GM23338 (cell line): Measurements from ENCODE around the gene LMX1B. TPM values are rescaled to one million over a fixed set of nuclear protein-coding genes. Genes with fewer than 3 reads are reported as not detected.
A peak's percentile ranks its signal among the peaks of the same experiment; 100 is the strongest.

Experiments
- ATAC-seq: fragments of 200-7000 bp; cut with Tn5 transposase; 3 replicates; pipeline ENCODE4 v1.9.1; 2020
- DNase-seq: peaks from one replicate; pipeline ENCODE4 v3.0.0-alpha.2; 2015; ENCODE audit warnings: low spot score
- H2AFZ ChIP-seq: fragments of 200-600 bp; sonication (generic); 2 replicates; pipeline ENCODE4 v1.8.0; 2016; ENCODE audit warnings: antibody characterized with exemption, mild to moderate bottlenecking, moderate library complexity
- H3F3A ChIP-seq: fragments of 200-600 bp; sonication (generic); replicated peaks from 2 replicates; pipeline ENCODE4 v1.8.0; 2017; ENCODE audit warnings: antibody characterized with exemption, mixed run types, low read depth
- H3K27ac ChIP-seq: fragments of 200-600 bp; sonication (generic); 2 replicates; pipeline ENCODE4 v1.6.1; 2016; ENCODE audit warnings: low read depth
- H3K27me3 ChIP-seq: fragments of 200-600 bp; sonication (generic); 2 replicates; pipeline ENCODE4 v1.8.0; 2016; ENCODE audit warnings: mild to moderate bottlenecking, mixed run types, moderate library complexity; ENCODE audit not compliant: insufficient read depth
- H3K36me3 ChIP-seq: fragments of 200-600 bp; sonication (generic); 2 replicates; pipeline ENCODE4 v1.8.0; 2016; ENCODE audit warnings: mild to moderate bottlenecking; ENCODE audit not compliant: insufficient read depth
- H3K4me1 ChIP-seq: fragments of 200-600 bp; sonication (generic); 2 replicates; pipeline ENCODE4 v1.8.0; 2016; ENCODE audit warnings: mild to moderate bottlenecking, moderate library complexity; ENCODE audit not compliant: insufficient read depth
- H3K4me2 ChIP-seq: fragments of 200-600 bp; sonication (generic); 2 replicates; pipeline ENCODE4 v1.7.1; 2017; ENCODE audit warnings: mixed run types
- H3K4me3 ChIP-seq: fragments of 200-600 bp; sonication (generic); 2 replicates; pipeline ENCODE4 v1.6.1; 2016; ENCODE audit warnings: mixed run types
- H3K79me2 ChIP-seq: fragments of 200-600 bp; sonication (generic); replicated peaks from 2 replicates; pipeline ENCODE4 v1.8.0; 2017; ENCODE audit warnings: mild to moderate bottlenecking; ENCODE audit not compliant: insufficient read depth
- H3K9me2 ChIP-seq: fragments of 200-600 bp; sonication (generic); 2 replicates; pipeline ENCODE4 v1.8.0; 2017; ENCODE audit not compliant: insufficient read depth
- H4K20me1 ChIP-seq: fragments of 200-600 bp; sonication (generic); replicated peaks from 2 replicates; pipeline ENCODE4 v1.8.0; 2017; ENCODE audit warnings: mild to moderate bottlenecking; ENCODE audit not compliant: insufficient read depth
- H3K27ac Mint-ChIP-seq: 2 replicates; pipeline ENCODE4 v1.8.0; 2020; ENCODE audit warnings: inconsistent platforms, mild to moderate bottlenecking, moderate library complexity, mixed read lengths
- H3K27me3 Mint-ChIP-seq: 3 replicates; pipeline ENCODE4 v1.8.0; 2022; ENCODE audit warnings: low read depth, mild to moderate bottlenecking, moderate library complexity, mixed read lengths, inconsistent platforms; ENCODE audit not compliant: insufficient read depth, poor library complexity
- H3K36me3 Mint-ChIP-seq: 3 replicates; pipeline ENCODE4 v1.8.0; 2021; ENCODE audit warnings: low read depth, mild to moderate bottlenecking, inconsistent platforms, moderate library complexity, mixed read lengths
- H3K4me1 Mint-ChIP-seq: 3 replicates; pipeline ENCODE4 v1.8.0; 2020; ENCODE audit warnings: mild to moderate bottlenecking, inconsistent platforms, mixed read lengths
- H3K4me3 Mint-ChIP-seq: 3 replicates; pipeline ENCODE4 v1.8.0; 2021; ENCODE audit warnings: moderate library complexity, mild to moderate bottlenecking, inconsistent platforms, mixed read lengths
- H3K9me3 Mint-ChIP-seq: 3 replicates; pipeline ENCODE4 v1.8.0; 2020; ENCODE audit warnings: moderate library complexity, mild to moderate bottlenecking, inconsistent platforms, mixed read lengths
- CREB1 ChIP-seq: fragments of 250-450 bp; sonication (Bioruptor Pico); IDR thresholded peaks from 2 replicates; pipeline ENCODE4 v1.5.0; 2020; ENCODE audit warnings: low read depth, mild to moderate bottlenecking, moderate library complexity
- EZH2 ChIP-seq: fragments of 200-600 bp; sonication (generic); IDR thresholded peaks from one replicate; pipeline ENCODE4 v1.8.0; 2017; ENCODE audit warnings: antibody characterized with exemption, mild to moderate bottlenecking, low read depth; ENCODE audit not compliant: unreplicated experiment
- EZH2phosphoT487 ChIP-seq: fragments of 200-600 bp; sonication (generic); IDR thresholded peaks from one replicate; pipeline ENCODE4 v1.8.1; 2018; ENCODE audit warnings: antibody characterized with exemption; ENCODE audit not compliant: unreplicated experiment
- JUNB ChIP-seq: IDR thresholded peaks from one replicate; pipeline ENCODE4 v1.6.1; 2016; ENCODE audit warnings: antibody characterized with exemption; ENCODE audit not compliant: unreplicated experiment
- NANOG ChIP-seq: IDR thresholded peaks from 2 replicates; pipeline ENCODE4 v1.6.1; 2016; ENCODE audit warnings: antibody characterized with exemption, borderline replicate concordance
- POLR2AphosphoS5 ChIP-seq: IDR thresholded peaks from 2 replicates; pipeline ENCODE4 v1.6.1; 2016; ENCODE audit warnings: antibody characterized with exemption, low read depth
- ZNF114 ChIP-seq: fragments of 250-450 bp; sonication (Bioruptor Pico); IDR thresholded peaks from 2 replicates; pipeline ENCODE4 v1.5.0; 2020; ENCODE audit warnings: mild to moderate bottlenecking, moderate library complexity
- ZNF331 ChIP-seq: fragments of 250-450 bp; sonication (Bioruptor Pico); IDR thresholded peaks from 2 replicates; pipeline ENCODE4 v1.5.0; 2020; ENCODE audit warnings: low read depth, mild to moderate bottlenecking, moderate library complexity
- polyA plus RNA-seq: library from polyadenylated mRNA; unstranded; fragments of >200 nt; fragmentation: Nextera tagmentation; extraction: Ambion mirVana; gene quantifications from 2 replicates; pipeline ENCODE4 v1.2.1, GENCODE V29; 2016
- total RNA-seq: library from RNA; depleted of rRNA; stranded (reverse); fragments of >200 nt; shearing (Covaris generic); gene quantifications from 2 replicates; pipeline ENCODE4 v1.2.3, GENCODE V29; 2014
- TF ChIP-seq, protein P1 (sequence below): IDR thresholded peaks from 2 replicates; pipeline ENCODE4 v1.6.1; 2016; ENCODE audit warnings: antibody characterized with exemption
- TF ChIP-seq, protein P2 (sequence below): fragments of 250-450 bp; sonication (Bioruptor Pico); IDR thresholded peaks from 2 replicates; pipeline ENCODE4 v1.5.0; 2020; ENCODE audit warnings: mild to moderate bottlenecking, moderate library complexity
- TF ChIP-seq, protein P3 (sequence below), 2 experiments: fragments of 200-600 bp in 1 of 2; sonication (generic) in 1 of 2; conservative IDR thresholded peaks; 2 replicates each; pipeline versions ENCODE4 v1.5.1 to v1.6.1; 2016 to 2017; ENCODE audit warnings: antibody characterized with exemption in 2 of 2, low read depth in 2 of 2, mild to moderate bottlenecking in 2 of 2, moderate library complexity in 1 of 2

LMX1B gene
- total and polyA plus RNA-seq, 2 experiments from 2014 or later: 0.08 to 0.21 TPM

DNA sequence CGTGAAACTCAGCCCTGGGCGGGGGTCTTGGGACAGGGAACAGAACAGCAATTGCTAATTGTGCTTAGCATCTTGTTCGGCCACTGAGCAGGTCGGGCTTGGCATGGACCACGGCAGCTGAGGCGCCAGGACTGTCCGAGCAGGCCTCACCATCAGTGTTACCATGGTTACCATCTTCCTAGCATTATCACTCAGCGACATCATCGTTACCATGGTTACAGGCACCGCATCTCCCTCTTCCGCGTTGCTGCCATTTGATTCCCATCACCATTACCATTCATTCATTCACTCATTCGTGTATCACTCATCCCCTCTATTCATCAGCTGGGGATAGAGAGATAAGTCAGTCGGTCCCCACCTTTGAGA, 110.1 kb downstream of the LMX1B start:
- Histone ChIP-seq H2AFZ (peak overlapping the region; percentile 97), H3K9me2 (no peaks in the 10 kb centered on the region), H3K79me2 (no peaks in the 10 kb centered on the region), H3K4me2 (peak overlapping the region; percentile 94), H3F3A (peaks cover 9% of the 10 kb centered on the region), H3K4me3 (peak overlapping the region; percentile 83), H4K20me1 (no peaks in the 10 kb centered on the region), H3K4me1 (peaks cover 19% of the 10 kb centered on the region), H3K27ac (no peak overlapping the region), H3K27me3 (peaks cover 36% of the 10 kb centered on the region), H3K36me3 (no peaks in the 10 kb centered on the region)
- ATAC-seq (peak; percentile 4), DNase-seq (peak; percentile 86)
- Mint-ChIP-seq H3K27ac (no peak overlapping the region), H3K9me3 (no peaks in the 10 kb centered on the region; the same call in 2 of the 3 replicates), H3K27me3 (peaks cover 45% of the 10 kb centered on the region), H3K4me1 (peaks cover 24% of the 10 kb centered on the region), H3K4me3 (peak overlapping the region; percentile 71), H3K36me3 (no peaks in the 10 kb centered on the region)
- TF ChIP-seq, protein P1, sequence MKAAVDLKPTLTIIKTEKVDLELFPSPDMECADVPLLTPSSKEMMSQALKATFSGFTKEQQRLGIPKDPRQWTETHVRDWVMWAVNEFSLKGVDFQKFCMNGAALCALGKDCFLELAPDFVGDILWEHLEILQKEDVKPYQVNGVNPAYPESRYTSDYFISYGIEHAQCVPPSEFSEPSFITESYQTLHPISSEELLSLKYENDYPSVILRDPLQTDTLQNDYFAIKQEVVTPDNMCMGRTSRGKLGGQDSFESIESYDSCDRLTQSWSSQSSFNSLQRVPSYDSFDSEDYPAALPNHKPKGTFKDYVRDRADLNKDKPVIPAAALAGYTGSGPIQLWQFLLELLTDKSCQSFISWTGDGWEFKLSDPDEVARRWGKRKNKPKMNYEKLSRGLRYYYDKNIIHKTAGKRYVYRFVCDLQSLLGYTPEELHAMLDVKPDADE: no peak

DNA sequence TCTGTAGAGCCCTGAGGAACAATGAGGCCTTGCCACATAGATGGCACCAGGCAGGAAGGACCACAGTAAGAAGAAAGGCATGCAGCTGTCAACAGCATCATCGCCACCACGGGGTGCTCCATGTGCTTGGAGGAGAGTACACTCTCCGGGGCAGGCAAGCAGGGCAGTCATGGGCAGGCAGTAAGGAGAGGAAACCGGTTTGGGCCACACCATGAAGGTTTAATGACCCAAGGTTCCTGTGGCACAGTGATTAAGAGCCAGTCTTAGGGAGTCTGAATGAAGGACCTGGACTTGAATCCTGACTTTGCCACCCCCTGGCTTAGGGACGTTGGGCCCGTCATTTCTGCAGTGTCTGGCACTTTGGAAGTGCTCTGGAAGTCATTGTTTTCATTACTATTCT, 110.5 kb downstream of the LMX1B start:
- Histone ChIP-seq H3K27me3 (peaks cover 36% of the 10 kb centered on the region), H2AFZ (no peak overlapping the region), H3K4me2 (no peak overlapping the region), H4K20me1 (no peaks in the 10 kb centered on the region), H3K79me2 (no peaks in the 10 kb centered on the region), H3K4me3 (no peak overlapping the region), H3K4me1 (peaks cover 15% of the 10 kb centered on the region), H3F3A (peaks cover 8% of the 10 kb centered on the region), H3K36me3 (no peaks in the 10 kb centered on the region), H3K9me2 (no peaks in the 10 kb centered on the region), H3K27ac (no peak overlapping the region)
- Mint-ChIP-seq H3K27me3 (peaks cover 41% of the 10 kb centered on the region), H3K36me3 (no peaks in the 10 kb centered on the region), H3K4me1 (peaks cover 19% of the 10 kb centered on the region), H3K4me3 (no peak overlapping the region; the same call in 1 of the 3 replicates), H3K9me3 (no peaks in the 10 kb centered on the region; the same call in 2 of the 3 replicates), H3K27ac (no peak overlapping the region)
- no peak for DNase-seq
- ATAC-seq: no peak
- no peak for TF ChIP-seq EZH2phosphoT487
- TF ChIP-seq POLR2AphosphoS5: no peak
- no peak for TF ChIP-seq EZH2
- no peak for TF ChIP-seq JUNB
- TF ChIP-seq CREB1 (CRISPR knock-in tag): no peak
- TF ChIP-seq NANOG: no peak
- TF ChIP-seq, protein P2, sequence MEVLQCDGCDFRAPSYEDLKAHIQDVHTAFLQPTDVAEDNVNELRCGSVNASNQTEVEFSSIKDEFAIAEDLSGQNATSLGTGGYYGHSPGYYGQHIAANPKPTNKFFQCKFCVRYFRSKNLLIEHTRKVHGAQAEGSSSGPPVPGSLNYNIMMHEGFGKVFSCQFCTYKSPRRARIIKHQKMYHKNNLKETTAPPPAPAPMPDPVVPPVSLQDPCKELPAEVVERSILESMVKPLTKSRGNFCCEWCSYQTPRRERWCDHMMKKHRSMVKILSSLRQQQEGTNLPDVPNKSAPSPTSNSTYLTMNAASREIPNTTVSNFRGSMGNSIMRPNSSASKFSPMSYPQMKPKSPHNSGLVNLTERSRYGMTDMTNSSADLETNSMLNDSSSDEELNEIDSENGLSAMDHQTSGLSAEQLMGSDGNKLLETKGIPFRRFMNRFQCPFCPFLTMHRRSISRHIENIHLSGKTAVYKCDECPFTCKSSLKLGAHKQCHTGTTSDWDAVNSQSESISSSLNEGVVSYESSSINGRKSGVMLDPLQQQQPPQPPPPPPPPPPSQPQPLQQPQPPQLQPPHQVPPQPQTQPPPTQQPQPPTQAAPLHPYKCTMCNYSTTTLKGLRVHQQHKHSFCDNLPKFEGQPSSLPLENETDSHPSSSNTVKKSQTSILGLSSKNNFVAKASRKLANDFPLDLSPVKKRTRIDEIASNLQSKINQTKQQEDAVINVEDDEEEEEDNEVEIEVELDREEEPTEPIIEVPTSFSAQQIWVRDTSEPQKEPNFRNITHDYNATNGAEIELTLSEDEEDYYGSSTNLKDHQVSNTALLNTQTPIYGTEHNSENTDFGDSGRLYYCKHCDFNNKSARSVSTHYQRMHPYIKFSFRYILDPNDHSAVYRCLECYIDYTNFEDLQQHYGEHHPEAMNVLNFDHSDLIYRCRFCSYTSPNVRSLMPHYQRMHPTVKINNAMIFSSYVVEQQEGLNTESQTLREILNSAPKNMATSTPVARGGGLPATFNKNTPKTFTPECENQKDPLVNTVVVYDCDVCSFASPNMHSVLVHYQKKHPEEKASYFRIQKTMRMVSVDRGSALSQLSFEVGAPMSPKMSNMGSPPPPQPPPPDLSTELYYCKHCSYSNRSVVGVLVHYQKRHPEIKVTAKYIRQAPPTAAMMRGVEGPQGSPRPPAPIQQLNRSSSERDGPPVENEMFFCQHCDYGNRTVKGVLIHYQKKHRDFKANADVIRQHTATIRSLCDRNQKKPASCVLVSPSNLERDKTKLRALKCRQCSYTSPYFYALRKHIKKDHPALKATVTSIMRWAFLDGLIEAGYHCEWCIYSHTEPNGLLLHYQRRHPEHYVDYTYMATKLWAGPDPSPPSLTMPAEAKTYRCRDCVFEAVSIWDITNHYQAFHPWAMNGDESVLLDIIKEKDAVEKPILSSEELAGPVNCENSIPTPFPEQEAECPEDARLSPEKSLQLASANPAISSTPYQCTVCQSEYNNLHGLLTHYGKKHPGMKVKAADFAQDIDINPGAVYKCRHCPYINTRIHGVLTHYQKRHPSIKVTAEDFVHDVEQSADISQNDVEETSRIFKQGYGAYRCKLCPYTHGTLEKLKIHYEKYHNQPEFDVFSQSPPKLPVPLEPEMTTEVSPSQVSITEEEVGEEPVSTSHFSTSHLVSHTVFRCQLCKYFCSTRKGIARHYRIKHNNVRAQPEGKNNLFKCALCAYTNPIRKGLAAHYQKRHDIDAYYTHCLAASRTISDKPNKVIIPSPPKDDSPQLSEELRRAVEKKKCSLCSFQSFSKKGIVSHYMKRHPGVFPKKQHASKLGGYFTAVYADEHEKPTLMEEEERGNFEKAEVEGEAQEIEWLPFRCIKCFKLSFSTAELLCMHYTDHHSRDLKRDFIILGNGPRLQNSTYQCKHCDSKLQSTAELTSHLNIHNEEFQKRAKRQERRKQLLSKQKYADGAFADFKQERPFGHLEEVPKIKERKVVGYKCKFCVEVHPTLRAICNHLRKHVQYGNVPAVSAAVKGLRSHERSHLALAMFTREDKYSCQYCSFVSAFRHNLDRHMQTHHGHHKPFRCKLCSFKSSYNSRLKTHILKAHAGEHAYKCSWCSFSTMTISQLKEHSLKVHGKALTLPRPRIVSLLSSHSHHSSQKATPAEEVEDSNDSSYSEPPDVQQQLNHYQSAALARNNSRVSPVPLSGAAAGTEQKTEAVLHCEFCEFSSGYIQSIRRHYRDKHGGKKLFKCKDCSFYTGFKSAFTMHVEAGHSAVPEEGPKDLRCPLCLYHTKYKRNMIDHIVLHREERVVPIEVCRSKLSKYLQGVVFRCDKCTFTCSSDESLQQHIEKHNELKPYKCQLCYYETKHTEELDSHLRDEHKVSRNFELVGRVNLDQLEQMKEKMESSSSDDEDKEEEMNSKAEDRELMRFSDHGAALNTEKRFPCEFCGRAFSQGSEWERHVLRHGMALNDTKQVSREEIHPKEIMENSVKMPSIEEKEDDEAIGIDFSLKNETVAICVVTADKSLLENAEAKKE (CRISPR knock-in tag): no peak
- TF ChIP-seq ZNF114 (CRISPR knock-in tag): no peak
- TF ChIP-seq, protein P3, sequence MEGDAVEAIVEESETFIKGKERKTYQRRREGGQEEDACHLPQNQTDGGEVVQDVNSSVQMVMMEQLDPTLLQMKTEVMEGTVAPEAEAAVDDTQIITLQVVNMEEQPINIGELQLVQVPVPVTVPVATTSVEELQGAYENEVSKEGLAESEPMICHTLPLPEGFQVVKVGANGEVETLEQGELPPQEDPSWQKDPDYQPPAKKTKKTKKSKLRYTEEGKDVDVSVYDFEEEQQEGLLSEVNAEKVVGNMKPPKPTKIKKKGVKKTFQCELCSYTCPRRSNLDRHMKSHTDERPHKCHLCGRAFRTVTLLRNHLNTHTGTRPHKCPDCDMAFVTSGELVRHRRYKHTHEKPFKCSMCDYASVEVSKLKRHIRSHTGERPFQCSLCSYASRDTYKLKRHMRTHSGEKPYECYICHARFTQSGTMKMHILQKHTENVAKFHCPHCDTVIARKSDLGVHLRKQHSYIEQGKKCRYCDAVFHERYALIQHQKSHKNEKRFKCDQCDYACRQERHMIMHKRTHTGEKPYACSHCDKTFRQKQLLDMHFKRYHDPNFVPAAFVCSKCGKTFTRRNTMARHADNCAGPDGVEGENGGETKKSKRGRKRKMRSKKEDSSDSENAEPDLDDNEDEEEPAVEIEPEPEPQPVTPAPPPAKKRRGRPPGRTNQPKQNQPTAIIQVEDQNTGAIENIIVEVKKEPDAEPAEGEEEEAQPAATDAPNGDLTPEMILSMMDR (conservative IDR thresholded peaks at IDR 0.05; ENCODE audit: low read depth in 2 of 2): no peak
- TF ChIP-seq ZNF331 (CRISPR knock-in tag): no peak
